Body of pancreas (tissue), 4 donors: ENCODE measurements around the gene FBXL4.

Source experiments
- CTCF ChIP-seq, 7 experiments: fragments of 450-650 bp in 4 of 7; fragments of 200-600 bp in 3 of 7; sonication (generic) in 3 of 7; IDR thresholded peaks; one replicate each; pipeline ENCODE4 v1.5.1; 2016 to 2019; ENCODE audit warnings: antibody characterized with exemption in 7 of 7
- POLR2A ChIP-seq, 3 donors: fragments of 450-650 bp; IDR thresholded peaks; one replicate each; pipeline ENCODE4 v1.6.1; 2016; ENCODE audit warnings: antibody characterized with exemption in 3 of 3, mild to moderate bottlenecking in 2 of 3

DNA sequence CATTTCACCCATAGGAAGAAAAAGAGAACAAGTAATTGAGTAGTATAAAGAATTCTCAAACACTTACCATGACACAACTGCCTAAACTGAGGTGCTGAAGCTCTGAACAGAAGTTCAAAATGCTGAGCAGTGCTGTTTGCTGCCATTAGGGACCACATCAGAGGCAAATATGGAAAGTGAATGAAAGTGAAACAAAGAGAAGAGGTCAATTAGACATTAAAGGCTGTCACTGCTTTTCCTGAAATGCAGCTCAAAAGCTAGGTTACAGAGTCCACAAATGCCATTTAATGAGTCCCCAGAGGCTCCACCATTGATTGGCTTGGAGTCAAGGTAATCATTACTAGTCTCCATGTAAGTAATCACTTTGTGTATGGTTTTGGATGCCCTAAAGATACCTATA, 67.3 kb downstream of the FBXL4 start:
- TF ChIP-seq CTCF (IDR thresholded peaks at IDR 0.05) (no peak), POLR2A (IDR thresholded peaks at IDR 0.05) (no peak)
